ENCODE measurements around the gene CSF1.

CSF1 gene

DNA sequence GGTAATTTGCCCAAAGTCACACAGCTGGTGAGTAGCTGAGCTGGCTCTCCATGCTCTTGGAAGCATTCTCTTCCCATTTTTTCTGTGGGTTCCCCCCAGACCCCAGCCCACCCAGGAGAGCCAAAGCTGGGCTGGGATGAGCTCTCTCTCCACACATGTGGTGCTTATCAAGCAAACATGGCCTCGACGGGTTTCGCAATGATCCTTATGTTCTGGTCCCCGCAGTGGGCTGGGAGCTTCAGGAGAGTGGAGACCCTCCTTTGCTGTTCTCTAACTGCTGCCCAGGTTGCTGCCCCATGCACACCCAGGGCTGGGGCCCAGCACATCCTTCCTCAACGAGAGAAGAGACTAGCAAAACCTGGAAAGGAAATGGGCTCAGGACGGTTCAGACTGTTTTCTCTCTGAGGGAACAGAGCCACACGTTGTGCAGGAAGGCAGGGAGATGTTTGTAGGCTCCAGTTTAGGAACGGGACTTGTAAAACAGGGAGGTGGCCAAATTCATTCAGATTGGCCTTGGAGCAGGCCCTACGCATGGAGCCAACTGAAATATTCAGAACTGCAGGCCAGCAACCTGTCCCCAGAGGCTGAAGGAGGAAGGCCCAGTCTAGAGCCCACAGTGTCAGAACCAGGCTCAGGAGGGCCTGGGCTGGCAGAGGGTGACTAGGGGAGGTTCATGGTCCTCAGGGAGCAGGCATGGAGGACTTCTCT, 27.2 kb upstream of the CSF1 start:
- DNase-seq = no peak

DNA sequence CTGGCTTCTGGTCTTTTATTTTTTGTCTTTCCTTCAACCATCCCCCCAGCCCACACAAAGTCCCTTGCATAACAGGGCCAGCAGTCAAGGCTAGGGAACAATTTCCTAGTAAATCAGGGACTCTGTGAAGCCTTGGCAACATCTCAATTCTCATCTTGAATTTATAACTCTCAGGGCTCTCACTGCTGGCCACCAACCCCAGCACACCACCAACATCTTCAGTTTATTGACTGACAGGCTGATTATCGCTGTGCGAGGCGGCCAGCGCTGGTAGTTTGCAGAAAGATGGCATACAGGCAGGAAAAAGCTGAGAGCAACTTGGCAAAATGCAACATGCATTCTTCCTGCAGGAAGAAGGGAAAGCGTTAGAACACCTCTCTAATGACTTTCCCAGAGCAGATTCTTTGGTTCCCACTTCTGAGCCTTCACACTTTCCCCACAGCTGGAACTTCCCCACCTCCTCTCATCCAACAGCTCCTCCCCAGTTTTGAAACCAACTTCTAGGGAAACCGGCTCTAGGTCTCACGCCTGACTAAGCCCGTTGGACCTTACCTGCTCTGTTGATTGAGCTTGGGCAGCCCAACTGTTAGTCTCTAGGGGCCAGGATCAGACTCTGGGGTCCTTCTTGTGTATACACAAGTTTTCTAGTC, 26.3 kb upstream of the CSF1 start:
- DNase-seq = no peak

DNA sequence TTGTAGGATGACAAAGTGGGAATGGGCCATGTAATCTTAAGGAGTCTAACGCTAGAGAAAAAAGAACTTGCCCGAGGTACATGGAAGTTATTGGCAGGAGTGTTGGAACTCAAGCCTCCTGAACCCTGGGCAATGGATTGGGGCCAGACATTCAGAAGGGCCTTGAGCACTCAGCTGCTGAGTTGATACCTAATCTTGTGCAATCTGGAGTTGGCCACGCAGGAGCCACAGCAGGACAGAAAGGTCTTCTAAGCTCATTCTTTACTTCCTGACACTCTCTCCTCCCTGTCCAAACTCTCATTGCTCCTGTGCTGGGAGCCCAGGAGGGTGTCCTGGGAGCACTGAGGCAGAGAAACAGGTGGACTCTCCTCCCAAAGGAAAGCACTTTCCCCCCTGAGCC, 25.1 kb upstream of the CSF1 start:
- no peak for DNase-seq

DNA sequence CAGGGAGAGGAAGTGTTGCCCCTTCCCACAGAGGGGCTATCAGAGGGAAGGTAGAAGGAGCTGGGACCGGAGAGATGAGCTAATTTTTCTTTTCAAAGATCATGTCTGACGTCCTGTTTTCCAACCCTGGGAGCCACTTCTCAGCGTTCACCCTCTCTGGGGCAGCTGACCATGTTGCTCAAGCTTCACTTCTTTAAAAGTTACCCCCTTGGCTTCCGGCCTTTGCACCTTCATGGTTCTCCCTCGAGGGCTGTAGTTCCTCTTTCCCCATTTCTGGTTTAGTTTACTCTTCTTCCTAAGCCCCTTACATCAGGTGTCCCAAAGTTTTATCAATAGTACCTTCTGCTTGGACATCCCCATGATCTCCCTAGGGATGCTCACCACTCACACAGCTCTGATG, 23.8 kb upstream of the CSF1 start:
- no peak for DNase-seq

DNA sequence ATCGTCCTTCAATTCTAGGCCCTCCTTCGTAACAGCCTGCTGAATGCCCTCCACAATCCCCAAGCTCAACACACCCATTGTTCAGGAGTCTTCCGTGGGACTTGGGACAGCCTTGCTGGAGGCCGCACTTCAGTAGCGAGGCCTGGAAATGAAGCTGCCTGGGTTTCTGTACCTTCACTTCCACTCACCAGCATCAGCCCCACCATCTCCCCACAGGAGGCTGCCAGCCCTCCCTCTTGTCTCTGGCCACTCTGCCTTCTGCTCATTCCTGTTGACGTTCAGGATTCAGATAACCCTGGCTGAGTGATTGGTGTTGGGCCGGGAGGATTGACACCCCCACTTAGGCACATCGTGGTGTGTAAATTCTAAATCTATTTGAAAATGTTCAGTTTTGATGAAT, 23.4 kb upstream of the CSF1 start:
- no peak for DNase-seq

DNA sequence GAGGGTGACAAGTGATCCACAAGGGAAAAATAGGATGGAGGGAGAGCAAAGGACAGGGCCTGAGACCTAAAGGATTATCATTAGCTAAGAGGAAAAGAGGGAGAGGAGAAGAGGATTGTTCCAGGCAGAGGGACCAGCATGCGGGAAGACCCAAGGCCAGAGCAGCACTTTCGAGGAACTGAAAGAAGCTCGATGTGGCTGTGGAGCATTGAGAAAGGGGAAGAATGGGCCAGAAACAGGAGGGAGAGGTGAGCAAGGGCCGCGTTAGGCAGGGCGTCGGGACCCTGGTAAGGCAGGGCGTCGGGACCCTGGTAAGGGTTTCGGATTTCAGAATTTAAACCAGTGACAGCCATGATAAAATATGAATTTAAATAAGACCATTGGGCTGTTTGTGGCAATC, 22.8 kb upstream of the CSF1 start:
- DNase-seq = no peak

DNA sequence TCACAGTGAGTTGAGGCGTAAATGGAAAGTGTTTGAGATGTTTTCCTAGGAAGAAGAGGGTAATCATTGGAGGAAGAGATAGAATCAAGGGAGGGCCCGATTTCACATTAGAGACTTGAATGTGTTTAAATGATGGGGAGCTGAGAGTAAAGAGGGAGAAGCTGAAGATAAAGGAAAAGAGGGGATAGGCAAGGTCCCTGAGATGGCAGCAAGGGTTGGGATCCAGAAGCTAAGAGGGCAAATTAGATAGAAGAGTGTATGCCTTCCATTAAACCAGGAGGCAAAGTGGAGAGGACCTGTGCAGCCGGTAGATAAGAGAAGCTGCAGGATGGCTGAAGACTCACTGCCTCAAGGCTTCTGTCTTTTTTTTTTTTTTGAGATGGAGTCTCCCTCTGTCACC, 21.6 kb upstream of the CSF1 start:
- no peak for DNase-seq

DNA sequence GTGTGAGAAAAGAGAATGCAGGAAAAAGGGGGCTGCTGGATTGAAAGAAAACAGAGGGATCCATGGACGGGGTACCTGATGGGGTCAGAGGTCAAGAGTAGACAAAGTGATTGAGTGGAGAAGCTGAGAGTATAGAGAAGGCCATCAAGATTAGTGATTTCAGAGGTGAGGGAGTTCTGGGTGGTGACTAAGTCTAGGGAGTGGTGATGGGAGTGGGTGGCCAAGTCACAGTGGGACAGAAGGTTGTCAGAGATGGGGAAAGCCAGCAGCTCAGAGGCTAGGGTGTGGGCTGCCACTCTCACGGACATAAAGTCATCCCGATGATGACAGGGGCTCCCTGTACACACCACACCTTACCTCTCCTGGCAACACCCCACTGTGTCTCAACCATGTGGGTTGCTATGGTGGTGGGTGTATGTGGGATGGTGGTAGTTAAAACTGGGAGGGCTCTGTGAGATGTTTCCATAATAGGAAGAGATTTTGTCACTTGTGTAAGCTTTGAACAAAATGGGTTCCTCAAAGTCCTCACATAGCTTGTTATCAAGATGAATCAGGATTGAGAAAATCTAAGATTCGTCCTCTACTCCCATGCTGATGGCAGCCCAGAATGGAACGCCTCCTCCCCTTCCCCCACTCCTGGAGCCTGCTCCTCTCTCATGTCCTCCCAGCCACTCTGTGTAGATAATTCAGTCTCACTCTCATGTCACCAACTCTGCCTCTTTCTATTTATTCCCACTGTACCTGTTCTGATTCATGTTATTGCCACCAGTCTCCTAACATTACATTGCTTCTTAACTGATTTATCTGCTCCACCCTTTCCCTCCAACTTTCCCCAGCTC, 20.3 kb upstream of the CSF1 start:
- no peak for DNase-seq

DNA sequence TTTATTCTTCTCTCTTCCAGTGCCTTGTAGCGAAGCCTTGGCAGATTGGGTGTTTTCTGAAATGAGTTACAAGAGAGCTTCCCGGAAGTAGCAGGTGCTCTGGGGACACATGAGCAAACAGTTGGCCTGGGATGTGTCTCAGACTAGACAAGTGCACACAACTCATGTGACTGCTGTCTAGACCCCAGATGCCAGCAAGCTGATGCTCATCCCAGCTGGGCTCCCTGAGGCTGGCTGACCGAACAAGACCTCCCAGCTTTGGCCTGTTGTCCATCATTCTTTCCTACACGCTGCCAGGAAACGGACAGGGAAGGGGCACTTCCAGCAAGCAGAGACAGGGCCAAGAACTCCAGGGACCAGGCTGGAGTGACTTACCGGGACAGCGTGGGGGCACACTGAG, 18.7 kb upstream of the CSF1 start:
- peak; percentile 93 for DNase-seq

DNA sequence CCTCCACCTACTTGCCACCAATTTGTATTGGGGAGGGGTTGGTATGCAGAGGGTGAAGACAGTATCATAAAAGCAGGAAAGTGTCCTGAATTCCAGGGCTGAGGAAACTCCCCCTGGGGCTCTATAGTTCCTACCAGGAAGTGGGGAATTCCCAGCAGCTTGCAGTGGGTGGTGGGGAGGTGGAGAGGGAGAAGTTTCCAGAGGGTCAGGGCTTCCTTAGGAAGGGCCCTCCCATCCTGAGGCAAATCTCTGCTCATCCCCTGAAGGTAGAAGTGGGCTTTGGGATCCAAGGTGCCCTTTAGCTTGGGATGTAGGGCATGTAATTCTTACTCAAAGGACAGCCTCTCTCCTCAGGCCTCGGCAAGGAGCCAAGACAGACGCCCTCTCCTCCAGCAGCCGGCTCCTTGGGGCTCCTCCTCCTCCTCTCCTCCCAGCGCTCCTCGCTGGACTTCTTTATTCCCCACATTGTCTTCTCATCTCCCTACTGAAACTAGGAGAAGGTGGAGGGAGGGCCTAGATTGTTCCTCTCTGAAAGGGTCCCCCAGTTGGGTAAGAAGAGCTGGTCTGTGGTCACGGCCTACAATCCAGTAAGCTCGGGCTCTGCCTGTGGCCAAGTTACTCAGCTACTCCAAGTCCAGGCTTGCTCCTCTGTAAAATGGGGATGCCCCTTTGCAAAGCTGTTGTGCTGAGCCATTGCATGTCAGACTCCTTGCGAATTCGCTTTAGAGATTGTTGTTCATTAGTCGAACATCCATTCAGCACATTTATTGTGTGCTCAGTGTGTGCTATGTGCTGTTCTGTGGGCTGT, 17.9 kb upstream of the CSF1 start:
- DNase-seq = no peak

DNA sequence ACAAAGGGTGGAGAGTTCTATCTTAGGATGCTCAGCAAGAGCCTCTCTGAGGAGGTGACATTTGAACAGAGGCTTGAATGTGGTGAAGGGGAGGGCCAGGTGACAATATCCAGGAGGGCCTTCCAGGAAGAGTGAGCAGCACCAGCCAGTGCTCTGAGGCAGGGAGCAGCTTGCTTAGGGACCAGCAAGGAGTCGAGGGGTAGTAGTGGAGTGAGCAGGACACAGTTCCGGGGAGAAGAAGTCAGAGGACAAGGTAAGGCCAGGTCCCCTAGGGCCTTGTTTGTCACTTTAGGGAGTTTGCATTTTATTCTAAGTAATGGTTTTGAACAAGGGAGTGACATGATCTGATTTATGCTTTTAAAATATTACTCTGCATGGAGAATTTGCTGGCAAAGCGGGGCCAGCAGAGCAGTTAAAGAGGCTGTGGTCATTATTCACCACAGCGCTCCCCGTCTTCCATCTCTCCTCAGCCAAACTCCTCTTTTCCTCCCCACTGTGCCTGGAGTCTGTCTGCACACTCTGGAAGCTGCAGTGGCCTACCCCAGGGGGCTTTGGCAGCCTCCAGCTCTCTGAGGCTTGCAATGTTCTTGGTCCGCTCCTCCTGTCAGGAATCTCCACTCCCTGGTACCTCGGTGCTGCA, 17.0 kb upstream of the CSF1 start:
- no peak for DNase-seq

DNA sequence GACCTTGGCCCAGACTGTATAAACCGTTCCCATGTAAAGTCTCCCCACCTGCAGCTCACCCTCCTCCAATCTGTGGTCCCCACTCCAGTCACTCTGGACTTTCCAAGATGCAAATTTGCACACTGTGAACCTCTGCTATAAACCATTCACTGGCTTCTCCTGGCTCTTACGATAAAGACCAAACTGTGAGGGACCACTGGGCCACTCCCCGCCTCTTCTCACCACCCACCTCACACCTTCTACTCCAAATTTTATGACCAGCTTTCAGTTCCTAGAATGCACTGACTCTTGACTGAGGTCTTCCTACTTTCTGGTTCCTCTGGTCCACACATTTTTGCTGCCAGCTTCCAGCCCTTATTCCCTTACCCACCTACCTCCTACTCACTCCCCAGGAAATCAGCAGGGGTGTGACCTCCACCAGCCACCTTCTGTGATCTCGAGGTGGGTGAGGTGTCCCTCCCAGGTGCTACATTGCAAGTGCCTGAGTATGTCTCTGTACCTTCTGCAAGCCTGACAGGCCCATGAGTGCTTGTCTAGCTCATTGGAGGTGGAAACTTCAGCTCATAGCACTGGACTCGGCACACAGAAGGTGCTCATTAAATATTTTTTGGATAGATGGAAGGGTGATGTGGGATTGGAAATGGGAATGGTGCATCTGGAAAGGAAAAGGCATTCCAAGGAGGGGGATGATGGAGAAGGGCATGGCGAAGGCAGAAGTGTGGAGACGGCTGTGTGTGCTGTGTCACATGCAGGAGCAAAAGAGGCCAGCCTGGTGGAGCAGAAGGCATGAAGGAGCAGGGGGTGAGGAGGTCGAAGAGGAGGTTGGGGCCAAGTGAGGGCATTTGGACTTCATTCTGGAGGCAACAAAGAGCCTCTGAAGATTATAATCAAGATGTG, 15.6 kb upstream of the CSF1 start:
- DNase-seq = no peak

DNA sequence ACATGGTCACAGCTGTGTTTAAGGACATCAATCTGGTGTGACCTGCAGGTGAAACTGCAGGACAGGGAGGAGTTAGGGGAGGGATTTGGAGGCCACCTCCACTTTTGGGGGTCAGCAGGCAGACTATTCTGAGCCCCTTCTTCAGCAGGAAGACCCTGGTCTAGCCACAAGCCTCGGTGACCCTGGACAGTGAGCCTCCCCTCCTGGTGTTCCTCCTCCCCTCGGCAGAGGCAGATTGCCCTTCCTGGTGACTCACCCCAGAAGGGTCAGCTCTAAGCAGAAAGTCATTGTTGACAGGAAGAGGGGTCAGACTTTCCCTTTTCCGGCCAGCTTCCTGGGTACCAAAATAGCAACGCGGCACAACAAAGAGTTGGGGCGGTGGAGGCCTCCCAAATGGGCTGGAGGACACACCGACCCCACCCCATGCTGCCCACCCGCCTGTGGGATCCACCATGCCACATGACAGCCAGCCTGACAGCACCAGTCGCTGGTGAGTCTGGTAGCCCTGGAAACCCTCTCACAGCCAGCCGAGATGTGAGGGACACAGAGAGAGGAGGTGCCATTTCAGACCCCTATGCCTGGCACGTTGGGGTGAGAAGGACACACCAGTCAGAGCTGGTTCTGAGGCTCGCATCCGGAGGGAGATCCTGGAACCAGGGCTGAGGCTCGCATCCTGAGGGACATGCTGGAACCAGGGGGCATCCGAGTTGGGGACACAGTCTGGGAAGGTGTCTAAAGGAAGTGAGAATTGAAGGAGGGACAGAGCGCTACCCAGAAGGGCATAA, 14.7 kb upstream of the CSF1 start:
- no peak for DNase-seq

DNA sequence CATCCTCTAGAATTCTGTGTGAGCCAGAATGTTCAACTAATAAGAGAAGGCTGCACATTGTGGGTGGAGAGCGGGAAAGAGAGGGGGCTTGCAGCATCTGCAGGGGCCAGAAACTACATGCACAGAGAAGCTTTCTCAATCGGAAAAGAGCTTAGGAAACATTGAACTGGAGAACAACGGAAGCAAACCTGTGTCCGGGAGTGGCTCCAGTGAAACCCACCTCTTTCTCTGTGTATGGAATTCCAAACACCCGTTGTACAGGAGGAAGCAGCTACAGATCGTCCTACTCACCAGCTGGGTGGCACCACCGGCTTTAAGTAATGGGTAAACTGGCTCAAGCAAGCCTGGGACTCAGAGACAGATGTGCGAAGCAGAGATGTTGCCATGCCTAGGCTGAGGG, 14.0 kb upstream of the CSF1 start:
- no peak for DNase-seq

DNA sequence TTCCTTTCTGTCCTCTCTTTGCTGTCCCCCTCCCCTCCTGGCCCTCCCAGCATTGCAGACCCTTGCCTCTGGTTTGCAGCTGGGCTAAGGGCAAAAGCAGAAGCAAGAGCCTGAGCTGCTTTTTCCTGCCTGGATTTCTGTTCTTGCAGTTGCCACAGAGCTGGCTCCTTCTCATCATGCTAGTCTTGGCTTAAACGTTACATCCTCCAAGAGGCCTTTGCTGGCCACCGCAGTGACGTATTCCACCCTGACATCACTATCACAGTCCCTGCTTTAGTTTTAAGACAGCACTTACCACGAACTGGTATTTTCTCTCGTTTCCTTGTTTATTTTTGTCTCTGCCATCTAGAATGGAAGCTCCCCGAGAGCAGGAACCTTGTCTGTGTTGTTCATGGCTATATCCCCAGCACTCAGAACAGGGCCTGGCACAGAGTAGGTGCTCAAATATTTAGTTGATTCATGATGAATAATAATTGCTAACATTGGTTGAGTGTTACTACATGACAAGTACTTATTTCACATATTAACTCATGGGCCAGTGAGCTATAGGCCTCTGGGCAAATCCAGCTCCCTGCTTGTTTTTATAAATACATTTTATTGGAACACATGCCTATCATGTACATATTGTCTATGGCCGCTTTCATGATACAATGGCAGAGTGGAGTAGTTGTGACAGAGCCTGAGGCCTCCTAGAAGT, 13.2 kb upstream of the CSF1 start:
- DNase-seq = no peak

DNA sequence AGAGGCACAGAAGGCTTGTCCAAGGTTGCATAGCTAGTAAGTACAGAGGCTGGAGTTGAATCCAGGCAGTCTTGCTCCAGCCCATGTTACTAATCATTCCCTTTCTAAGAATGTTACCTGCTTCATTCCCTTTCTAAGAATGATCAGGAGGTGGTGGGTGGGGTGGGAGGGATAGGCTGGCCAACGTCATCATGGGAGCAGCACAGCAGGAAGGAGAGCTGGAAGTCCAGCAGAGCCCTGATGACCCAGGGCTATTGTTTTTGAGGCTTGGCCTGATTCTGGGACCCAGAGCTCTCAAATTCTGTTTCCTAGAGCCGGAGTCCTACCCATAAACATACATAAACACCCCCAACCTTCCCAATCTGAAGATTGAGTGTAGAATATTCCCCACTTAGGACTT, 11.8 kb upstream of the CSF1 start:
- no peak for DNase-seq

DNA sequence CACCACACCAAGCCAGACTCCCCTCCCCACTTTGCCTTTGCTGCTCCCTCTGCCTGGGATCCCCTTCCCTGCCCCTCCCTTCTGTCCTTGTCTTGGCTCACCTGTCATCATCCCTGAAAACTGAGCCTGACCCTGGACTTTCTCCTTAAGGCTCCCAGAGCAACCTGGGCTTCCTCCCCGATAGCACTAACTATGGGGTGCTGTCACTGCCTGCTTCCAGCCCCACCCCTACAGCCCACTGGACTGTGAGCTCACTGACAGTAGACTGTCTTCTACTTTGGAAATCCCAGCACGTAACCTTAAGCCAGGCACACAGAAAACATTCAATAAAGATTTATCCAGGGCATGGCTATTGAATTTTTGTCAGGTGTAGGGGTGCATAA, 9.5 kb upstream of the CSF1 start:
- no peak for DNase-seq

DNA sequence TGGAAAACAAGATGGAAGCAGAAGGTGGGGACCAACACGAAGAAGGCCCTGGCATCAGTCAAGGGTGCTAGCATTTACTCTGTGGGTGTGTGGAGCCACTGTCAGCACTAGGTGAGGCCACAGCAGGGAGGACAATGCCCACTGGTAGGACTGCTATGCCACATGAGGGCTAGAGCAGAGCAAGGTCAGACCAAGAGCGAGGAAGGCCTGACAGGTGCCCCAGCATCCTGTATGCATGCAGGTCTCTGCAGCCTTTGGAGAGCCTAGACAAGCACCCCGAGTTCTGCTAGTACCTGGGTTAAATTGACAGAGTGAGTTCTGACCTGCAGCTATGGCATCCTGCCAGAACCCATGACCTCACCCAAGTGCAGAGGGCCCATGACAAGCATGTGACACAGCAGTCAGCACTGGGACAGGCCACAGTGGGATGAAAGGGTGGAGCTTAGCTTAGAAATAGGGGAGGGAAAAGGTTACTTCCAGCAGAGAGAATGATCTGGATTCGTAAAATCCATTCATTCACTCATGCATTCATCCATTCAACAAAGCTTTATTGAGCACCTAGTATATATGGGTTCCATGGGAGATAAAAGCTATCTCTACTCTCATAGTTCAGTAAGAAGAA, 9.0 kb upstream of the CSF1 start:
- DNase-seq = no peak

DNA sequence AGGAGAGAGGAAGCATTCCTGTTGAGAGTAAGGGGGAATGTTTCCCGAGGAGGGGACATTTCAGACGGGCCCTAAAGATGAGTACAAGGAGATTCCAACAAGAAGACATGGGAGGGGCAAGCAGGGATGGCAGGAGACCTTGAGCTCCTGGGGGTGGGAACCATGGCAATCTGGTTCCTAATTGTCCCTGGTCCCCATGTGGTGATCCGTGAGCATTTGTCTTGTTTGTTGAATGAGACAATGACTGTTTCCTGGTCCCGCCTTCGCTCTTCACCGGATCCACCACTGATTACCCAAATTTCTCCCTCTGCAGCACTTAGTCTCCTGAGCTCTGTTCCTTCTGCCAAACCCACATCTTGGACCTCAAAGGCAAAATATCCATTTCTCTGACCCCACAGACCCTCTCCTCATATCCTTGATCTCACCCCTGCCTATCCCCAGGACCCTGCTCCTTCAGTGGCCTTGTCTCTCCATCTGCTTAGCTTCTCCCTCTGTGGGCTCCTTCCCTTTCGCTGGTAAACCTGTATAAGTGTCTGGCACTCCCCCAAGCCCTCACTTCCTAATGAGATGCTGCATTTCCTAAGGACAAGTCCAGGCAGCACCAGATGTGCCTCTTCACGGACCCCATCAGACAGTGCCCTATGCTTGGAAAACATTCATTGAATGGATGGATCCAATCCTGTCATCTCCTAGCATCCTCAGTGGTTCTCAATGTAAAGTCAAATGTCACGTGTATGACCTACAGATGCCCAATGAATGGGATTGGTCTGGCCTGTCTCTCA, 8.3 kb upstream of the CSF1 start:
- DNase-seq = peak; percentile 23

Measured in NCI-H2171 treated with DMSO at 0.1 percent for 48 hours (cell line).